ENCODE data around the gene CUL3.
"Not testable (repeated sequence)": the region's sequence is repeated elsewhere in the genome, so short reads cannot be mapped to it uniquely, and the experiment has no call there.

DNA sequence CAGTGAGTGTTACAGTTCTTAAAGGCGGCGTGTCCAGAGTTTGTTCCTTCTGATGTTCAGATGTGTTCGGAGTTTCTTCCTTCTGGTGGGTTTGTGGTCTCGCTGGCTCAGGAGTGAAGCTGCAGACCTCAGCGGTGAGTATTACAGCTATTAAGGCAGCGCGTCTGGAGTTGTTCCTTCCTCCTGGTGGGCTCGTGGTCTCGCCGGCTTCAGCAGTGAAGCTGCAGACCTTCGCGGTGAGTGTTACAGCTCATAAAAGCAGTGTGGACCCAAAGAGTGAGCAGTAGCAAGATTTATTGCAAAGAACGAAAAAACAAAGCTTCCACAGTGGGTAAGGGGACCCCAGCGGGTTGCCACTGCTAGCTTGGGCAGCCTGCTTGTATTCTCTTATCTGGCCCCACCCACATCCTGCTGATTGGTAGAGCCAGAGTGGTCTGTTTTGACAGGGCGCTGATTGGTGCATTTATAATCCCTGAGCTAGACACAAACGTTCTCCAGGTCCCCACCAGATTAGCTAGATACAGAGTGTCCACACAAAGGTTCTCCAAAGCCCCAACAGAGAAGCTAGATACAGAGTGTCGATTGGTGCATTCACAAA lies 17.7 kb upstream of the CUL3 start:
- TF ChIP-seq, protein P1, sequence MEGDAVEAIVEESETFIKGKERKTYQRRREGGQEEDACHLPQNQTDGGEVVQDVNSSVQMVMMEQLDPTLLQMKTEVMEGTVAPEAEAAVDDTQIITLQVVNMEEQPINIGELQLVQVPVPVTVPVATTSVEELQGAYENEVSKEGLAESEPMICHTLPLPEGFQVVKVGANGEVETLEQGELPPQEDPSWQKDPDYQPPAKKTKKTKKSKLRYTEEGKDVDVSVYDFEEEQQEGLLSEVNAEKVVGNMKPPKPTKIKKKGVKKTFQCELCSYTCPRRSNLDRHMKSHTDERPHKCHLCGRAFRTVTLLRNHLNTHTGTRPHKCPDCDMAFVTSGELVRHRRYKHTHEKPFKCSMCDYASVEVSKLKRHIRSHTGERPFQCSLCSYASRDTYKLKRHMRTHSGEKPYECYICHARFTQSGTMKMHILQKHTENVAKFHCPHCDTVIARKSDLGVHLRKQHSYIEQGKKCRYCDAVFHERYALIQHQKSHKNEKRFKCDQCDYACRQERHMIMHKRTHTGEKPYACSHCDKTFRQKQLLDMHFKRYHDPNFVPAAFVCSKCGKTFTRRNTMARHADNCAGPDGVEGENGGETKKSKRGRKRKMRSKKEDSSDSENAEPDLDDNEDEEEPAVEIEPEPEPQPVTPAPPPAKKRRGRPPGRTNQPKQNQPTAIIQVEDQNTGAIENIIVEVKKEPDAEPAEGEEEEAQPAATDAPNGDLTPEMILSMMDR (IDR thresholded peaks at IDR 0.05; ENCODE audit: poor library complexity), result not testable (repeated sequence)
- not testable (repeated sequence) for TF ChIP-seq EZH2 (IDR thresholded peaks at IDR 0.05; ENCODE audit: borderline replicate concordance)

Data from hepatocyte (in vitro differentiated cells).